Nephron progenitor cell (in vitro differentiated cells): Measurements from ENCODE around the gene TTYH3.

ENCODE experiments used
- DNase-seq: peaks from one replicate; pipeline ENCODE4 v3.0.0; 2021
- H3K27ac Mint-ChIP-seq: 2 replicates; pipeline ENCODE4 v1.8.0; 2021; ENCODE audit warnings: mild to moderate bottlenecking, moderate library complexity, mixed read lengths
- H3K27me3 Mint-ChIP-seq: 2 replicates; pipeline ENCODE4 v1.8.0; 2021; ENCODE audit warnings: mild to moderate bottlenecking, low read depth, mixed read lengths; ENCODE audit not compliant: poor library complexity
- H3K36me3 Mint-ChIP-seq: 2 replicates; pipeline ENCODE4 v1.8.0; 2021; ENCODE audit warnings: low read depth, mixed read lengths
- H3K4me1 Mint-ChIP-seq: 2 replicates; pipeline ENCODE4 v1.8.0; 2021; ENCODE audit warnings: mixed read lengths
- H3K4me3 Mint-ChIP-seq: 2 replicates; pipeline ENCODE4 v1.8.0; 2021; ENCODE audit warnings: mild to moderate bottlenecking, moderate library complexity, mixed read lengths
- H3K9me3 Mint-ChIP-seq: 2 replicates; pipeline ENCODE4 v1.8.0; 2021; ENCODE audit warnings: mild to moderate bottlenecking, moderate library complexity, mixed read lengths
- TF ChIP-seq, protein P1 (sequence below): fragments of 200-600 bp; sonication (generic); IDR thresholded peaks from 2 replicates; pipeline ENCODE4 v1.5.0; 2021; ENCODE audit warnings: antibody characterized with exemption

The TTYH3 gene

DNA sequence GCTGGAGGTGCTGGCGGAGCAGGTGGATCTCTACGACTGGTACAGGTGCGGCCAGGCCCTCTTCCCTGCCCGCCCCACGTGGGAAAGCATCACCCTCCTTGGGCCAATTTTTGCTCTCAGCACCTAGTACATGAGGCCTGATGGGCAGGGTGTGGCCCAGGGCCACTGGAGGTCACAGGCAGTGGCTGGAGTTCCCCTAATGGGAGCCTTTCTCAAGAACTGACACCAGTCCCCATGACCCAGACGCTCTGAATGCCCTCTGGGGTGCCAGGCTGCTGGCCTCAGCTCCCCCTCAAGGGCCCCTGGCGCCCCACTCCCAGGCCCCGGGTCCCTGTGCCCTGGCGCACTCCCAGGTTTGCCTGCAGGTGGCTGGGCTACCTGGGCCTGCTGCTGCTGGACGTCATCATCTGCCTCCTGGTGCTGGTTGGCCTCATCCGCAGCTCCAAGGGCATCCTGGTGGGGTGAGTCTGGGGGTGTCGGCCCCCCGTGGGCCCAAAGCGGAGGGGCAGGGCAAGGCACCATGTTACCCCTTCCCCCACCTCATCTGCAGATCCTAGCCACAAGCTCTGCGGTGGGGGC, 15.9 kb downstream of the TTYH3 start:
- peaks cover 25% of the 10 kb centered on the region for H3K4me1 Mint-ChIP-seq
- TF ChIP-seq, protein P1, sequence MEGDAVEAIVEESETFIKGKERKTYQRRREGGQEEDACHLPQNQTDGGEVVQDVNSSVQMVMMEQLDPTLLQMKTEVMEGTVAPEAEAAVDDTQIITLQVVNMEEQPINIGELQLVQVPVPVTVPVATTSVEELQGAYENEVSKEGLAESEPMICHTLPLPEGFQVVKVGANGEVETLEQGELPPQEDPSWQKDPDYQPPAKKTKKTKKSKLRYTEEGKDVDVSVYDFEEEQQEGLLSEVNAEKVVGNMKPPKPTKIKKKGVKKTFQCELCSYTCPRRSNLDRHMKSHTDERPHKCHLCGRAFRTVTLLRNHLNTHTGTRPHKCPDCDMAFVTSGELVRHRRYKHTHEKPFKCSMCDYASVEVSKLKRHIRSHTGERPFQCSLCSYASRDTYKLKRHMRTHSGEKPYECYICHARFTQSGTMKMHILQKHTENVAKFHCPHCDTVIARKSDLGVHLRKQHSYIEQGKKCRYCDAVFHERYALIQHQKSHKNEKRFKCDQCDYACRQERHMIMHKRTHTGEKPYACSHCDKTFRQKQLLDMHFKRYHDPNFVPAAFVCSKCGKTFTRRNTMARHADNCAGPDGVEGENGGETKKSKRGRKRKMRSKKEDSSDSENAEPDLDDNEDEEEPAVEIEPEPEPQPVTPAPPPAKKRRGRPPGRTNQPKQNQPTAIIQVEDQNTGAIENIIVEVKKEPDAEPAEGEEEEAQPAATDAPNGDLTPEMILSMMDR, result no peak
- H3K36me3 Mint-ChIP-seq, result peaks cover 4% of the 10 kb centered on the region
- no peak for DNase-seq
- H3K9me3 Mint-ChIP-seq, result no peaks in the 10 kb centered on the region
- no peak overlapping the region for H3K4me3 Mint-ChIP-seq
- no peaks in the 10 kb centered on the region for H3K27me3 Mint-ChIP-seq
- no peak overlapping the region for H3K27ac Mint-ChIP-seq

DNA sequence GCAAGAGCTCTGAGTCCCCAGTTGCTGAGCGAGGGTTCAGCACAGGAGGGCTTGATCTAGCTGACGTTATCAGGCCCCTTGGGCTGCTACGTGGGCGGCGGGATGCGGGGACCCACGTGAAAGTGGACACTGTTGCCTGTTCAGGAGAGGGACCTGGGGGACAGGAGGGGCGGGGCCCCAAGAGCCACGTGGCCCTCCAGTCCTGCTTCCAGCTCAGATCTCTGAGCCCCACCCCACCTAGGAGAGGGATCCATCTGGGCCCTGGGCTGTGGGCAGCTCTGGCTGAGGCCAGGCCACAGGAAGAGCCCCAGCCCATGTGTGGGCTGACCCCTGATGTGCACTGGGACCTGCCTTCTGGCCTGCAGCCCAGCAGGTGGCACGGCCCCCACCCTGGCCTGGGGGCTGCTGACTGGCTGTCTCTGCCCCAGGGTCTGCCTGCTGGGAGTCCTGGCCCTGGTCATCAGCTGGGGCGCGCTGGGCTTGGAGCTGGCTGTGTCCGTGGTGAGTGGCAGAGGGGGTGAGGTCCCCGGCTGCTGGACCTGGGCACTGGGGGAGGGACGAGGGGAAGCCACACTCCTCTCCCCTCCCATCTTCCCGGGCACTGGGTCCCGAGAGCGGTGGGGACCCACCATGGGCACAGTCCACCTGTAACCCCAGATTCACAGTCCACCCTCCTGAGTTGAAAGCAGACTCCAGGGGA, 17.5 kb downstream of the TTYH3 start:
- H3K36me3 Mint-ChIP-seq, result peaks cover 6% of the 10 kb centered on the region
- H3K4me3 Mint-ChIP-seq, result no peak overlapping the region
- no peak for DNase-seq
- no peaks in the 10 kb centered on the region for H3K9me3 Mint-ChIP-seq
- H3K4me1 Mint-ChIP-seq, result peaks cover 15% of the 10 kb centered on the region
- H3K27me3 Mint-ChIP-seq, result no peaks in the 10 kb centered on the region
- H3K27ac Mint-ChIP-seq, result no peak overlapping the region
- TF ChIP-seq, protein P1, result no peak

DNA sequence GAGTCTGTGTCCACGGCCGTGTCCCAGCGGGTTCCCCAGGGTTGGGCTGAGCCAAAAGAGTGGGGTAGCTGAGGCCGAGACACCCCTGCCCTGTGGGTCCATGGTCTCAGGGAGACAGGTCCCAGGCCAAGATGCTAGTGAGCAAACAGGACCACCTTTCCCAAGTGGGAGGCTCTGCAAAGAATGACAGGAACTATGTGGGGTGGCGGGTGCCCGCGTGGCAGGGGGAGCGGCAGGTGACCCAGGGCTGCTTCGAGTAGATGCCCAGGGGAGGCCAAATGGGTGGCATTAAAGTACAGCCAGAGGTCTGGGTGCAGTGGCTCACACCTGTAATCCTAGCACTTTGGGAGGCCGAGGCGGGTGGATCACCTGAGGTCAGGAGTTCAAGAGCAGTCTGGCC, 18.2 kb downstream of the TTYH3 start:
- Mint-ChIP-seq H3K4me3 (no peak overlapping the region), H3K4me1 (peaks cover 8% of the 10 kb centered on the region), H3K27ac (no peak overlapping the region), H3K36me3 (peaks cover 6% of the 10 kb centered on the region), H3K9me3 (no peaks in the 10 kb centered on the region), H3K27me3 (no peaks in the 10 kb centered on the region)
- DNase-seq, result no peak
- TF ChIP-seq, protein P1, result no peak

DNA sequence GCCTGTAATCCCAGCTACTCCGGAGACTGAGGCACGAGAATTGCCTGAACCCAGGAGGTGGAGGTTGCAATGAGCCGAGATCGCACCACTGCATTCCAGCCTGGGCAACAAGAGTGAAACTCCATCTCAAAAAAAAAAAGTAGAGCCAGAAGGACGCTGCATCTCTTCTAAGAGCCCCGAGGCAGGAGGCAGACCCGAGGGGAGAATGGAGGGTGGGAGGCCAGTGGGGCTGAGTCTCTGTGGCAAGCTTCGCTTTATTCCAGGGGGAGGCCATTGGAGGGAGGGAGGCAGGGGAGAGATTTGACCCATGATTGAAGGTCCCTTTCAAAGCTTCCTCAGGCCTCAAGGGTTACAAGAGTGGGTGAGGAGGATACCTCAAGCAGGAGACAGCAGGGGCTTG, 18.7 kb downstream of the TTYH3 start:
- no peak for DNase-seq
- Mint-ChIP-seq H3K9me3 (no peaks in the 10 kb centered on the region), H3K4me3 (no peak overlapping the region)

DNA sequence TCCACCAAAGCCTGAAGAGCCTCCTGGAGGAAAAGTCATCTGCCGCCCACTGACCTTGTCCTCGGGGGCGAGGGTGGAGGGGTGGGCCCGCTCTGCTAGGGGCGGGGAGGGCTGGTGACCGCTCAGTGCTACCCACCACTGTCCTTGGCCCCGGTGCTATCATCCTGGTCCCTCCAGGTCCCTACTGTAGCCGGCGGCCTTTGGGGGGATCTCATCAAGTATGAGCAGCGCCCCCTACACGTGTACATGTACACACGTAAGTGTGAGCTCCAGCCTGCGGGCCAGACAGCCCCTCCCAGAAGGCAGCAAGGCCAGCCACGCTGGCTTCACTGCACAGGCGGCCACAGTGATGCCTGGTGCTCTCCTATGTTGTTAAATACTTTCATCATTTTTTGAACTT, 19.6 kb downstream of the TTYH3 start:
- Mint-ChIP-seq H3K4me3 (no peak overlapping the region), H3K9me3 (no peaks in the 10 kb centered on the region), H3K27ac (no peak overlapping the region), H3K4me1 (no peaks in the 10 kb centered on the region), H3K27me3 (no peaks in the 10 kb centered on the region), H3K36me3 (peaks cover 6% of the 10 kb centered on the region)
- TF ChIP-seq, protein P1, result no peak
- no peak for DNase-seq

More for the DNA sequence above, 18.7 kb downstream of the TTYH3 start:
- TF ChIP-seq, protein P1, result no peak
- H3K36me3 Mint-ChIP-seq, result peaks cover 6% of the 10 kb centered on the region
- peaks cover 3% of the 10 kb centered on the region for H3K4me1 Mint-ChIP-seq
- H3K27me3 Mint-ChIP-seq, result no peaks in the 10 kb centered on the region
- peak overlapping the region; percentile 68 for H3K27ac Mint-ChIP-seq
